Measurements from ENCODE around the gene SLX9. TPM values are rescaled to one million over a fixed set of nuclear protein-coding genes. Genes with fewer than 3 reads are reported as not detected.

SLX9 gene
- polyA plus RNA-seq, 6 donors from 2014 or later = 7.8 to 14.2 (median 12.3) TPM

GRCh38 chr21:45009616-45010015 lies 69.8 kb downstream of the SLX9 start:
- no peak for DNase-seq
- ATAC-seq (ENCODE audit: low read depth in 2 of 2) = no peak
- peaks cover 7 to 33% (median 19%) of the 10 kb centered on the region in 7 donors for H3K9me3 Mint-ChIP-seq
- peaks cover 0 to 48% (median 40%) of the 10 kb centered on the region in 3 donors for H3K27me3 Mint-ChIP-seq
- H3K4me1 Mint-ChIP-seq = peaks cover 0 to 11% (median 0%) of the 10 kb centered on the region in 3 donors
- no peak overlapping the region for H3K27ac Mint-ChIP-seq
- no peak overlapping the region for H3K4me3 Mint-ChIP-seq
- H3K36me3 Mint-ChIP-seq = peaks cover 0 to 42% of the 10 kb centered on the region in 2 donors

DNA sequence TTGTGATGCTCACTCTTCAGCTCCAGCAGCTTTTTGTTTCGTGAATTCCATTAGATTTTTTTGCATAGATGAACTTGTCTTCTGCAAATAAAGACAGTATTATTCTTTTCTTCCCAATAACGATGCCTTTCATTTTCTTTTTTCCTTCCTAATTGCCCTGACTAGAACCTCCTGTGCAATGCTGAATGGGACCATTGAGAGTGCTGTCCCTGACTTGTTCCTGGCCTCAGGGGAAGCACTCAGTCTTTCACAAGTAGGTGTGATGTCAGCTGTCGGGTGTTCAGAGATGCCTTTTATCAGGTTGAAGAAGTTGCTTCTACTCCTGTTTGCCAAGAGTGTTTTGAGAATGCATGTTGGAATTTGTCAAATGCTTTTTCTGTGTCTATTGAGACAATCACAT lies 70.3 kb downstream of the SLX9 start:
- H3K9me3 Mint-ChIP-seq = peaks cover 7 to 29% (median 17%) of the 10 kb centered on the region in 7 donors
- no peak overlapping the region for H3K4me3 Mint-ChIP-seq
- no peak for DNase-seq
- peaks cover 0 to 53% (median 41%) of the 10 kb centered on the region in 3 donors for H3K27me3 Mint-ChIP-seq
- peaks cover 0 to 38% of the 10 kb centered on the region in 2 donors for H3K36me3 Mint-ChIP-seq
- peaks cover 0 to 11% (median 0%) of the 10 kb centered on the region in 3 donors for H3K4me1 Mint-ChIP-seq
- no peak overlapping the region for H3K27ac Mint-ChIP-seq
- ATAC-seq (ENCODE audit: low read depth in 2 of 2) = no peak

DNA sequence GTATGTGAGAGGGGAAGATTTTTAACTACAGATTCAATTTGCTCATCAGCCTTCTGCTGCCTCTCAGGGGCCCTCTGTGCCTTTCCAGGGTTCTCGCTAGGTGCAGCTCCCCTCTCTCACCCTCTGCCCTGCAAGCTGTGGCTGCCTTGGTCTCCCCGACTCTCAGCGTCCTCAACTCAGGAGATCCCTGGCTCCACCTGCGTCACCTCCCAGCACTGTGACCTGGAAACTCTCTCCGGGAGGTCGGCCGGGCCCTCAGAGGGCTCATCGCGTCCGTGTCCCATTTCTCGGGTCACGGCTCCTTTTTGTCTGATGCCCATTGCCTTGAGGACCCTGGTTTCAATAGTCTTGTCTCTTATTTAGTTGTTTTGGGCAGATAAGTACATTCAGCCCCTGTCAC lies 71.0 kb downstream of the SLX9 start:
- ATAC-seq (ENCODE audit: low read depth in 2 of 2) = no peak
- Mint-ChIP-seq H3K9me3 (peaks cover 7 to 23% (median 11%) of the 10 kb centered on the region in 7 donors), H3K4me1 (peaks cover 0 to 11% (median 0%) of the 10 kb centered on the region in 3 donors), H3K27me3 (peaks cover 5 to 61% (median 48%) of the 10 kb centered on the region in 3 donors), H3K36me3 (peaks cover 0 to 30% of the 10 kb centered on the region in 2 donors), H3K27ac (no peak overlapping the region), H3K4me3 (no peak overlapping the region)
- DNase-seq = no peak

DNA sequence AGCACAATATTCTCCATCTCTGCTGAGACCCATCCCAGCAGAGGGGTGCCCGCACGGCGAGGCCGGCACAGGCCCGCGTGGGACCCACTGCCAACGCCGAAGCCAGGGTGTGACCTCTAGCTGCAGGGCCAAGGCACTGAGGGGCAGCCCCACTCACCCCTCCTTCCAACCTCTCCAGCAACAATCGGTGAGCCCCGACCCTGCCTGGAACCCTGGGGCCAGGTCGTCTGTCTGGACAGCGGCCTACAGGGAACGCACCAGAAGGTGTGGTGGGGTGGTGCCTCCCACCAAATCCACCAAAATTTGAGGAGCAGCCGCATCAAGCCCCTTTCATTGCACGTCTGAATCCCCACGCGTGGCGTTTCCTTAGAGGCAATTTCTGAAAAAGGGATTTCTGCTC lies 71.6 kb downstream of the SLX9 start:
- H3K4me3 Mint-ChIP-seq = no peak overlapping the region
- H3K27ac Mint-ChIP-seq = no peak overlapping the region
- peaks cover 0 to 11% (median 0%) of the 10 kb centered on the region in 3 donors for H3K4me1 Mint-ChIP-seq
- no peak for DNase-seq
- peaks cover 2 to 18% (median 6%) of the 10 kb centered on the region in 7 donors for H3K9me3 Mint-ChIP-seq
- ATAC-seq (ENCODE audit: low read depth in 2 of 2) = no peak
- H3K27me3 Mint-ChIP-seq = peaks cover 6 to 67% (median 51%) of the 10 kb centered on the region in 3 donors
- H3K36me3 Mint-ChIP-seq = peaks cover 0 to 25% of the 10 kb centered on the region in 2 donors

DNA sequence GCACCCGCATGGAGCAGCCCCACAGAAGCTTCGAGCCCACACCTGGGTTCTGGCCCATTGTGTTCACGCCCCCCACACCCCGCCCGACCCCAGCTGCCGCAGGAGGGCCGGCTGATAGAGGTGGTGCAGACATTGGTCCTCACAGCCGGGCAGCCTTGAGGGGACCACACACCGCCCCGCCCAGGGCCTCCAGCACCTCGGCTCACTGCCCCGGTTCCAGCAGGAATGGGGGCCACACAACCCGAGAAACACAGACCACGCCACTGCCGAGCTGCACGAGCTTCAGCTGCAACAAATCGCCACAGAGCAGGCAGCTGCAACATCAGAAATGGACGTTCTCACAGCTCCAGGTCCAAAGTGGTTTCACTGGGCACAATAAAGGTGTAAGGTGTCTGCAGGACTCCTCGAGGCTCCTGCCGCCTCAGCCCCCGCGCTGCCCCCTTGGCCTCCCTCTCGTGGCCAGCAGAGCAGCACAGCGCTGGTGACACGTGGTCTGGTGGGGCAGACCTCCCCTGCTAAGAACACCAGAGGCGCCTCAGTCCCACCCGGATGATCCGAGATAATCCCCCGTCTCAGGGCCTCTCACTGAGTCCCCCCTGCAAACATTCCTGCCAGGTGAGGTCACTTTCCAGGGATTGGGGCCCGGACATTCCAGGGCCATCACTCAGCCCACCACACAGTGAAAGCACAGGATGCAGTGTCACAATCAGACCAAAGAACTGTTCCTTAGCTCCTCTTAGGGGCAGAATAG lies 72.3 kb downstream of the SLX9 start:
- Mint-ChIP-seq H3K9me3 (peaks cover 0 to 11% (median 4%) of the 10 kb centered on the region in 7 donors), H3K27me3 (peaks cover 6 to 71% (median 53%) of the 10 kb centered on the region in 3 donors), H3K27ac (no peak overlapping the region), H3K4me3 (peak overlapping the region in 1 of 8 donors; percentile 12), H3K4me1 (peaks cover 0 to 11% (median 0%) of the 10 kb centered on the region in 3 donors), H3K36me3 (peaks cover 0 to 20% of the 10 kb centered on the region in 2 donors)
- DNase-seq (no peak), ATAC-seq (ENCODE audit: low read depth in 2 of 2) (no peak)

DNA sequence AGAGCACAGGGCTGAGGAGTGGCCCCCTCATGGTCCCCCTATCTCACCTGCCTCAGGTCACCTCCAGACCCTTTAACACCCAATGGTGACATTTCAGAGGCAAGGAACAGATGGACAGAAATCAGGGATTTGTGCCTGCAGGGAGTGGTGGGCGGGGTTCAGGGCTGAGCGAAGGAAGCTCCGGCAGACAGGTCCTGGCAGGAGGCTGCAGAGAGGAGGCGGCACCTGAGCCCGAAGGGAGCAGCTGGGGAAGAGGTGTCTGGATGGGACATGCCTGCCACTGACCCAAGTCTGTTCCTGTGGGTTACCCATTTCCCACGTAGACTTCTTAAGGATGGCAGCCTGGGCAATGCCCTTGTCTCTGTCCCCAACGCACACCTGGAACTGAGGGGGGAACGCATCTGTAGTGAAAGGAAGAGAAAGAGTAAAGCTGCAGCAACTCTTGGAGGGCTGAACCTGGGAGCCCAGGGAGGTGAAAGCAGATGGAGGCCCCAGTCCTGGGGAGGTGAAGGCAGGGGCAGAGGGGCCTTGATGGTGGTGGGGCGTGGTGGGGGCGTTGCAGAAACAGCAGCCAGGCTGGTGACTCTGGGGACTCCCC lies 72.9 kb downstream of the SLX9 start:
- ATAC-seq (ENCODE audit: low read depth in 2 of 2) (no peak), DNase-seq (no peak)
- H3K9me3 Mint-ChIP-seq = peaks cover 0 to 11% (median 4%) of the 10 kb centered on the region in 7 donors
- H3K4me1 Mint-ChIP-seq = peaks cover 5 to 14% (median 6%) of the 10 kb centered on the region in 3 donors
- peaks cover 11 to 73% (median 53%) of the 10 kb centered on the region in 3 donors for H3K27me3 Mint-ChIP-seq
- peaks cover 0 to 13% of the 10 kb centered on the region in 2 donors for H3K36me3 Mint-ChIP-seq
- H3K4me3 Mint-ChIP-seq = peak overlapping the region in 1 of 8 donors; percentile 76
- no peak overlapping the region for H3K27ac Mint-ChIP-seq

DNA sequence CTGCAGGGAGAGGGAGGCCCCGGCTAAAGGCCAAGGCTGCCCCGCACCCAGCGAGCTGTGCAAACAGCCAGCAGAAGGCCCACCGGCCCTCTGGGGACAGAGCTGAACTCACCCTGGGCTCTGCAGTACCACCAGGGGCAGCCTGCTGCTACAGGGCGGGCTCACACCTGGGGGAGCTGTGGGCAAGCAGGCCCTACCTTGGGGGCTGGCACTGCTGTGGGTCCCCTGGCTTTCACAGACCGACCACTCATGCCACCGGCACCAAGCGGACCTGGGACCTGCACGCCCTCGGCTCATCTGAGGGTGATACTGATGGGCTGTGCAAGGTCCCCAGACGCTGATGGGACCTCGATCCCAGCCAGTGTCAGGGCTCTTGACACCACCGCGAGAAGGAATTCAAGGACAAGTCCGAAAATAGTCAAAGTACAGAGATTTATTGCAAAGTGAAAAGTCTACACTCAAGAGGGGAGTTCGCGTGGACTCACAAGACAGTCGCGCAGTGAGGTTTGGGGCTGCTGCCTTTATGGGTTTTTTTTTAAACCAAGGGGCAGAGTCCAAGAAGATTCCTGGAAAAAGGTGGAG lies 73.5 kb downstream of the SLX9 start:
- Mint-ChIP-seq H3K36me3 (peaks cover 0 to 11% of the 10 kb centered on the region in 2 donors), H3K4me3 (no peak overlapping the region), H3K27me3 (peaks cover 14 to 77% (median 53%) of the 10 kb centered on the region in 3 donors), H3K27ac (peak overlapping the region in 1 of 6 donors; percentile 71), H3K4me1 (peaks cover 9 to 18% (median 9%) of the 10 kb centered on the region in 3 donors), H3K9me3 (peaks cover 0 to 11% (median 4%) of the 10 kb centered on the region in 7 donors)
- DNase-seq (no peak), ATAC-seq (ENCODE audit: low read depth in 2 of 2) (no peak)

DNA sequence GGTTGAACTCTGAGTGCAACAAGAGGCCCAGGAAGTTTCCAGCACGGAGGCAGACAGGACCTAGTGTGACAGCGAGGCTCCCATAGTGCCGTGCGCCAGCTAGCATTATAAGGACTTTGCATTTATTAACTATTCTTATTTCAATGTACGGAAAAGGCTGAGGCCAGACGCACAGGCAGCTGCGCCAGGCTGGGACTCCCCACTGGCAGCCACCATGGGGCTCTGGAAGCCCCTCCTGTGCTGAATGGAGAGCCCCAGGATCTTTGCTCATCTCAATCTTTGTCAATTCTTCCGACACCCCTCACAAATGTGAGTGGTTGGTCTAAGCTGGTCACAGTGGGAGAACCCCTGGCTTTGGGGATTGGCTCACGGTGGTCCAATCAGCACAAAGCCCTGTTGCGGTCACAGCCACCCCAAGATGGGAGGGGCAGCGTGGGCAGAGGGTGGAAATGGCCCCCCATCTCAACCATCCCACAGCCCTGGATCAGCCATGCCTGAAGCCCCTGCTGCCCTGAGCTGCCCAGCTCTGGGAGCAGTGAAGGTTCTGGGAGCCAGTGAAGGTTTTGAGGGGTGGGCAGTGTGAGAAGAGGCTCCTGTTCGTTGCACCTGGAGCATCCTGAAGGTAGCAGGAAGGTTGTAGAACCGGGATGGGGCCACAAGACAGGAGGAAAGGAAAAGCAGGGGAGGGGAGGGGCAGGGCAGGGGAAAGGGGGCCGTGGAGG lies 75.1 kb downstream of the SLX9 start:
- H3K4me1 Mint-ChIP-seq = peaks cover 9 to 15% (median 9%) of the 10 kb centered on the region in 3 donors
- H3K4me3 Mint-ChIP-seq = no peak overlapping the region
- peaks cover 0 to 2% (median 0%) of the 10 kb centered on the region in 7 donors for H3K9me3 Mint-ChIP-seq
- ATAC-seq (ENCODE audit: low read depth in 2 of 2) = no peak
- H3K27me3 Mint-ChIP-seq = peaks cover 14 to 67% (median 47%) of the 10 kb centered on the region in 3 donors
- no peaks in the 10 kb centered on the region for H3K36me3 Mint-ChIP-seq
- DNase-seq = no peak
- H3K27ac Mint-ChIP-seq = peak overlapping the region in 1 of 6 donors; percentile 43

DNA sequence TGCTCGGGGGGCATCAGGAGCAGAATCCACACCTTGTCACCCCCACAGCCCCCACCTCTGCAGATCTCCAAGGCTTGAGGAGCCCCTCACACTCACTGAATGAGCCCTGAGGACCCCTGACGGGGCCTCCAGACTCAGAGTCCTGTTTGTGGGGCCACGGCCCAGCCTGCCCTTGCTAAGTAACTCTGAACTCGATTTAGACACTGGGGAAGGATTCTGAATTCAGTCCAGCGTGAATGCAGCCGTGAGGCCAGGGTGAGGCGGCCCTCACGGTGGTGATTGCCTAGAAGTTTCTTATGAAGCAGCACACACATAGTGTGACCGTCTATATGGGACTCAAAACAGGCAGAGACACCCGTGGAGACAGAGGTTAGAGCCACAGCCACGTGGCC lies 75.6 kb downstream of the SLX9 start:
- H3K4me1 Mint-ChIP-seq = peaks cover 9 to 15% (median 9%) of the 10 kb centered on the region in 3 donors
- ATAC-seq (ENCODE audit: low read depth in 2 of 2) (no peak), DNase-seq (no peak)
- no peaks in the 10 kb centered on the region for H3K9me3 Mint-ChIP-seq
- H3K36me3 Mint-ChIP-seq = no peaks in the 10 kb centered on the region
- H3K4me3 Mint-ChIP-seq = peak overlapping the region in 1 of 8 donors; percentile 18
- peak overlapping the region in 1 of 6 donors; percentile 16 for H3K27ac Mint-ChIP-seq
- H3K27me3 Mint-ChIP-seq = peaks cover 16 to 62% (median 47%) of the 10 kb centered on the region in 3 donors

DNA sequence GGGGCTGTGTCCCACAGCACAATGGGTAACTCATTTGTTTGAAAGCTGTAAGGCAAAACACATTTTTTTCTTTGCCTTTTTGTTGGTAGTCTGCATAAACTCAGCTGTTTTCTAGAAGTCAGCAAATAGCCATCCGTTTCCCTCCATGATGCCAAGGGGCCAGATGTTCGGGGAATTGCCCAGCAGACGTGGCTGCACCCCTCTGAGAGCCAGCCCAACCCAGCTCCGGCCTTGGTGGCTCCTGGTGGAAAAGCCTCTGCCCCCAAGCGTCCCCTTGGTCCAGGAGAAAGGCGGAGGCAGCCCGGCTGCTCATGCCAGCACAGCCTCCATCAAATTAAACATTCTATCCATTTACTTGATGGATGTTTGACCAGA lies 76.2 kb downstream of the SLX9 start:
- Mint-ChIP-seq H3K27ac (no peak overlapping the region), H3K4me3 (peak overlapping the region in 3 of 8 donors; percentile 33 to 62 (median 56)), H3K36me3 (no peaks in the 10 kb centered on the region), H3K9me3 (no peaks in the 10 kb centered on the region), H3K27me3 (peaks cover 19 to 57% (median 43%) of the 10 kb centered on the region in 3 donors), H3K4me1 (peaks cover 9 to 15% (median 9%) of the 10 kb centered on the region in 3 donors)
- ATAC-seq (ENCODE audit: low read depth in 2 of 2) (no peak), DNase-seq (no peak)

DNA sequence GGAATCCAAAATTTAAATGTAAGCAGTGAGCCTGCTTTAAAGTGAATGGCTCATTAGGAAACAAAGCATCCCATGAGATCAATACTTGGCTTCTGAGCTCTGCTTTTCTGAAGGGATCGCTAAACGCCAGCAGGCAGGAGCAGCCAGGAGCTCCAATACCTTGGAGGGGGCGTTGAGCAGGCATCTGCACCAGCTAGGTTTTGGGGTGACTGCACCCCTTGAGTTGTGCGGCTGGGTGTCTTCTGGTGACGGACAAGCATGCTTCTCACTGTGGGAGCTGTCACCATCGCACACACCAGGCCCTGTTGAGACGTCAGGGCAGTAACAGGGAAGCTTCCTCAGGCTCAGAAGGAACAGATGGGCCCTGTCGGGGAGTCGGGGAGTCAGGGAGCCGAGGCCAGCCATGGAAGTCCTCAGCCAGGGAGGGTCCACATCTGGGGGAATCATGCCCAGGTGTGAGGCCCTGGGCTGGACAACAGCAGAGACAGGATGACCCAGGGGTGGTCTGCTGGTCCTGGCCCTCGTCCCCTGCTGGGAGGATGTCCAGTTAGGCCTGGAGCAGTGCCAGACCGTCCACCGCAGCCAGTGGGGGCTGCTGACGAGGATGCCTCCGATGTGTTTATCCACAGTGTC lies 76.7 kb downstream of the SLX9 start:
- DNase-seq = no peak

More for the DNA sequence above, 76.7 kb downstream of the SLX9 start:
- Mint-ChIP-seq H3K27ac (no peak overlapping the region), H3K4me3 (peak overlapping the region in 5 of 8 donors; percentile 15 to 80 (median 56)), H3K36me3 (no peaks in the 10 kb centered on the region), H3K9me3 (no peaks in the 10 kb centered on the region), H3K4me1 (peaks cover 9 to 15% (median 9%) of the 10 kb centered on the region in 3 donors), H3K27me3 (peaks cover 19 to 56% (median 39%) of the 10 kb centered on the region in 3 donors)
- ATAC-seq (ENCODE audit: low read depth in 2 of 2) = no peak
